SK-N-SH (cell line): ENCODE results near the gene DUSP10. TPM values are rescaled to one million over a fixed set of nuclear protein-coding genes. Genes with fewer than 3 reads are reported as not detected.

Source experiments
- CTCF ChIA-PET: fragments of 300-600, 350-600 bp; formaldehyde crosslinking; extraction: SDS; loops from one replicate; lab custom pipeline; 2021; lab: Yijun Ruan, JAX
- POLR2A ChIA-PET: fragments of 350-600 bp; sonication (Branson Sonifier 250); formaldehyde crosslinking; extraction: SDS; loops from one replicate; lab custom pipeline; 2020; ENCODE audit warnings: antibody characterized with exemption, inconsistent platforms; lab: Yijun Ruan, JAX
- DNase-seq: peaks from one replicate; pipeline ENCODE4 v3.0.0; 2012
- H2AFZ ChIP-seq: fragments of 200-600 bp; sonication (generic); 2 replicates; pipeline ENCODE4 v1.8.1; 2016; ENCODE audit warnings: antibody characterized with exemption, mild to moderate bottlenecking, low read depth
- H3F3A ChIP-seq: fragments of 200-600 bp; sonication (generic); replicated peaks from 2 replicates; pipeline ENCODE3; 2016; ENCODE audit warnings: antibody characterized with exemption, mild to moderate bottlenecking; ENCODE audit not compliant: insufficient read depth
- H3K27ac ChIP-seq, 2 experiments: fragments of 200-500 bp in 1 of 2; fragments of 200-600 bp in 1 of 2; sonication (Bioruptor generic) in 1 of 2; sonication (generic), shearing (Covaris generic) in 1 of 2; 2 replicates each; pipeline versions ENCODE4 v1.5.1 to v1.6.1; 2014 to 2016; ENCODE audit warnings: low read depth in 2 of 2, inconsistent platforms in 1 of 2, low read length in 1 of 2, mild to moderate bottlenecking in 1 of 2, mixed read lengths in 1 of 2
- H3K27me3 ChIP-seq: fragments of 200-600 bp; sonication (generic), shearing (Covaris generic); 2 replicates; pipeline ENCODE4 v1.6.1; 2016; ENCODE audit warnings: mixed run types; ENCODE audit not compliant: insufficient read depth
- H3K36me3 ChIP-seq, 2 experiments: fragments of 200-500 bp in 1 of 2; fragments of 200-600 bp in 1 of 2; sonication (Bioruptor generic) in 1 of 2; sonication (generic) in 1 of 2; replicated peaks in 1 of 2; 2 replicates each; pipeline versions ENCODE3 to v1.5.1; 2014 to 2016; ENCODE audit warnings: low read length in 1 of 2, mild to moderate bottlenecking in 1 of 2; ENCODE audit not compliant: insufficient read depth in 2 of 2, control insufficient read depth in 1 of 2
- H3K4me1 ChIP-seq, 2 experiments: fragments of 200-500 bp in 1 of 2; fragments of 200-600 bp in 1 of 2; sonication (Bioruptor generic) in 1 of 2; sonication (generic), shearing (Covaris generic) in 1 of 2; 2 replicates each; pipeline versions ENCODE4 v1.5.1 to v1.6.1; 2014 to 2016; ENCODE audit warnings: low read depth in 1 of 2, low read length in 1 of 2, mixed run types in 1 of 2; ENCODE audit not compliant: insufficient read depth in 2 of 2, control insufficient read depth in 1 of 2
- H3K4me2 ChIP-seq: fragments of 200-600 bp; sonication (generic), shearing (Covaris generic); 2 replicates; pipeline ENCODE4 v1.6.1; 2017; ENCODE audit warnings: mixed run types
- H3K4me3 ChIP-seq, 2 experiments: fragments of 200-500 bp in 1 of 2; fragments of 200-600 bp in 1 of 2; sonication (Bioruptor generic) in 1 of 2; sonication (generic), shearing (Covaris generic) in 1 of 2; 2 replicates each; pipeline versions ENCODE4 v1.5.1 to v1.8.1; 2014 to 2016; ENCODE audit warnings: low read depth in 2 of 2, inconsistent platforms in 1 of 2, low read length in 1 of 2, mild to moderate bottlenecking in 1 of 2, mixed read lengths in 1 of 2, moderate library complexity in 1 of 2
- H3K79me2 ChIP-seq: fragments of 200-600 bp; sonication (generic); 2 replicates; pipeline ENCODE4 v1.8.1; 2017; ENCODE audit warnings: mild to moderate bottlenecking; ENCODE audit not compliant: insufficient read depth
- H3K9ac ChIP-seq: fragments of 200-600 bp; sonication (generic); 2 replicates; pipeline ENCODE4 v1.6.1; 2017; ENCODE audit warnings: mixed run types
- H3K9me2 ChIP-seq: fragments of 200-600 bp; sonication (generic); 2 replicates; pipeline ENCODE4 v1.6.1; 2017; ENCODE audit warnings: mixed run types
- H3K9me3 ChIP-seq: fragments of 200-600 bp; sonication (generic); 2 replicates; pipeline ENCODE4 v1.6.1; 2017; ENCODE audit warnings: mixed run types, mild to moderate bottlenecking, moderate library complexity
- H4K20me1 ChIP-seq: fragments of 200-600 bp; sonication (generic); 2 replicates; pipeline ENCODE4 v1.6.1; 2017; ENCODE audit warnings: mild to moderate bottlenecking, mixed run types; ENCODE audit not compliant: insufficient read depth
- EP300 ChIP-seq, 2 experiments: IDR thresholded peaks; 2 replicates each; pipeline versions ENCODE4 v1.4.0 to v1.6.1; 2012; ENCODE audit warnings: borderline replicate concordance in 1 of 2, low read depth in 1 of 2, low read length in 1 of 2
- FOSL2 ChIP-seq: IDR thresholded peaks from 2 replicates; pipeline ENCODE4 v1.4.0; 2012; ENCODE audit warnings: low read depth, mild to moderate bottlenecking, moderate library complexity, borderline replicate concordance
- FOXM1 ChIP-seq: IDR thresholded peaks from 2 replicates; pipeline ENCODE4 v1.4.0; 2012; ENCODE audit warnings: low read depth, mild to moderate bottlenecking
- MXI1 ChIP-seq: IDR thresholded peaks from 2 replicates; pipeline ENCODE4 v1.6.1; 2012; ENCODE audit warnings: mild to moderate bottlenecking, low read depth, low read length, improper control_type of control experiment
- RFX5 ChIP-seq: IDR thresholded peaks from 2 replicates; pipeline ENCODE4 v1.6.1; 2012; ENCODE audit warnings: mild to moderate bottlenecking, improper control_type of control experiment, low read length
- SIN3A ChIP-seq: IDR thresholded peaks from 2 replicates; pipeline ENCODE4 v1.6.1; 2012; ENCODE audit warnings: low read depth, mild to moderate bottlenecking, low read length, moderate library complexity, borderline replicate concordance
- SMC3 ChIP-seq: IDR thresholded peaks from 2 replicates; pipeline ENCODE4 v1.6.1; 2012; ENCODE audit warnings: low read depth, low read length, improper control_type of control experiment
- TAF1 ChIP-seq: IDR thresholded peaks from 2 replicates; pipeline ENCODE4 v1.6.1; 2012; ENCODE audit warnings: low read depth, mild to moderate bottlenecking, low read length, moderate library complexity, borderline replicate concordance
- TEAD4 ChIP-seq: IDR thresholded peaks from 2 replicates; pipeline ENCODE4 v1.4.0; 2012; ENCODE audit warnings: mild to moderate bottlenecking, borderline replicate concordance; ENCODE audit not compliant: insufficient read depth
- YY1 ChIP-seq: IDR thresholded peaks from 2 replicates; pipeline ENCODE4 v1.4.0; 2012; ENCODE audit warnings: low read depth, mild to moderate bottlenecking
- polyA plus RNA-seq, 3 experiments: library from polyadenylated mRNA; depleted of rRNA; stranded (reverse); fragments of >200 nt; gene quantifications; 2 replicates each; pipeline ENCODE4 v1.2.3, GENCODE V29; 2012
- TF ChIP-seq, protein P1 (sequence below): fragments of 200-600 bp; sonication (generic); IDR thresholded peaks from 2 replicates; pipeline ENCODE4 v1.6.1; 2017; ENCODE audit warnings: antibody characterized with exemption, mild to moderate bottlenecking, moderate library complexity
- TF ChIP-seq, protein P2 (sequence below): IDR thresholded peaks from 2 replicates; pipeline ENCODE4; 2012
- TF ChIP-seq, protein P3 (sequence below): IDR thresholded peaks from 2 replicates; pipeline ENCODE4 v1.4.0; 2012; ENCODE audit warnings: low read depth
- TF ChIP-seq, protein P4 (sequence below): IDR thresholded peaks from 2 replicates; pipeline ENCODE4 v1.4.0; 2012; ENCODE audit warnings: low read depth, borderline replicate concordance

DUSP10 gene
- polyA plus RNA-seq, 1 of the 3 experiments (the other 2 are of a cell fraction): 6.4 TPM

DNA sequence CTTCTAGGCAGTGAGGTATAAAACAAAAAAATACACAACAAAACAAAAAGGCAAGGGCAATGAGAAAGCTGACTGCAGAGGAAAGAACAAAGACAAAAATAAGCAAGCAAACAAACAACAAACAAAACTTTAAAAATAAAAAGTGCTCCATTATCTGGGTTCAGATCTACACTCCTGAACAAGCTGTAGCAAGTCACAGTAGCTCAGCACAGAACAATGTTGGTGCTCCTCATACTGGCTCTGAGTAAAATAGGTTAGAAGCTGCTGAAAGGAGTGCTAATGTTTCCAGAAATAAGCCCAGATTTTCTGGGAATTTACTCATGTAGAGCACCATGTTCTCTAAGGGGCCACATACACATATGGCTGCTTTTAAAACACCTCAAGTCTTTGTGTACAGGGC lies 16.6 kb upstream of the DUSP10 start:
- no peaks in the 10 kb centered on the region; a peak in 1 of 4 replicates for H3K4me1 ChIP-seq
- H3K79me2 ChIP-seq: no peaks in the 10 kb centered on the region
- H3K27ac ChIP-seq: no peak overlapping the region
- no peaks in the 10 kb centered on the region for H3K9me2 ChIP-seq
- no peak overlapping the region for H2AFZ ChIP-seq
- no peaks in the 10 kb centered on the region for H4K20me1 ChIP-seq
- DNase-seq: no peak
- no peaks in the 10 kb centered on the region for H3K36me3 ChIP-seq
- no peaks in the 10 kb centered on the region for H3F3A ChIP-seq
- CTCF ChIA-PET: interaction anchor here (1.0 kb wide), 1 partner anchor 696 kb away, joined by 3 read pairs; no protein-coding TSS in a partner anchor
- no peaks in the 10 kb centered on the region for H3K9me3 ChIP-seq
- POLR2A ChIA-PET: no interaction called here
- no peak overlapping the region for H3K4me3 ChIP-seq
- no peak overlapping the region for H3K4me2 ChIP-seq
- H3K27me3 ChIP-seq: no peaks in the 10 kb centered on the region
- TF ChIP-seq, protein P1, sequence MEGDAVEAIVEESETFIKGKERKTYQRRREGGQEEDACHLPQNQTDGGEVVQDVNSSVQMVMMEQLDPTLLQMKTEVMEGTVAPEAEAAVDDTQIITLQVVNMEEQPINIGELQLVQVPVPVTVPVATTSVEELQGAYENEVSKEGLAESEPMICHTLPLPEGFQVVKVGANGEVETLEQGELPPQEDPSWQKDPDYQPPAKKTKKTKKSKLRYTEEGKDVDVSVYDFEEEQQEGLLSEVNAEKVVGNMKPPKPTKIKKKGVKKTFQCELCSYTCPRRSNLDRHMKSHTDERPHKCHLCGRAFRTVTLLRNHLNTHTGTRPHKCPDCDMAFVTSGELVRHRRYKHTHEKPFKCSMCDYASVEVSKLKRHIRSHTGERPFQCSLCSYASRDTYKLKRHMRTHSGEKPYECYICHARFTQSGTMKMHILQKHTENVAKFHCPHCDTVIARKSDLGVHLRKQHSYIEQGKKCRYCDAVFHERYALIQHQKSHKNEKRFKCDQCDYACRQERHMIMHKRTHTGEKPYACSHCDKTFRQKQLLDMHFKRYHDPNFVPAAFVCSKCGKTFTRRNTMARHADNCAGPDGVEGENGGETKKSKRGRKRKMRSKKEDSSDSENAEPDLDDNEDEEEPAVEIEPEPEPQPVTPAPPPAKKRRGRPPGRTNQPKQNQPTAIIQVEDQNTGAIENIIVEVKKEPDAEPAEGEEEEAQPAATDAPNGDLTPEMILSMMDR: no peak
- TF ChIP-seq, protein P2, sequence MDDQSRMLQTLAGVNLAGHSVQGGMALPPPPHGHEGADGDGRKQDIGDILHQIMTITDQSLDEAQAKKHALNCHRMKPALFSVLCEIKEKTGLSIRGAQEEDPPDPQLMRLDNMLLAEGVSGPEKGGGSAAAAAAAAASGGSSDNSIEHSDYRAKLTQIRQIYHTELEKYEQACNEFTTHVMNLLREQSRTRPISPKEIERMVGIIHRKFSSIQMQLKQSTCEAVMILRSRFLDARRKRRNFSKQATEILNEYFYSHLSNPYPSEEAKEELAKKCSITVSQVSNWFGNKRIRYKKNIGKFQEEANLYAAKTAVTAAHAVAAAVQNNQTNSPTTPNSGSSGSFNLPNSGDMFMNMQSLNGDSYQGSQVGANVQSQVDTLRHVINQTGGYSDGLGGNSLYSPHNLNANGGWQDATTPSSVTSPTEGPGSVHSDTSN: no peak
- TF ChIP-seq YY1 (no peak), TEAD4 (no peak), MXI1 (no peak), SMC3 (no peak), RFX5 (no peak), FOSL2 (no peak), FOXM1 (no peak), SIN3A (no peak), EP300 (IDR thresholded peaks at IDR 0.05; ENCODE audit: borderline replicate concordance in 1 of 2, low read depth in 1 of 2, low read length in 1 of 2) (no peak), TAF1 (no peak)
- TF ChIP-seq, protein P3, sequence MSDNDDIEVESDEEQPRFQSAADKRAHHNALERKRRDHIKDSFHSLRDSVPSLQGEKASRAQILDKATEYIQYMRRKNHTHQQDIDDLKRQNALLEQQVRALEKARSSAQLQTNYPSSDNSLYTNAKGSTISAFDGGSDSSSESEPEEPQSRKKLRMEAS: no peak
- TF ChIP-seq, protein P4, sequence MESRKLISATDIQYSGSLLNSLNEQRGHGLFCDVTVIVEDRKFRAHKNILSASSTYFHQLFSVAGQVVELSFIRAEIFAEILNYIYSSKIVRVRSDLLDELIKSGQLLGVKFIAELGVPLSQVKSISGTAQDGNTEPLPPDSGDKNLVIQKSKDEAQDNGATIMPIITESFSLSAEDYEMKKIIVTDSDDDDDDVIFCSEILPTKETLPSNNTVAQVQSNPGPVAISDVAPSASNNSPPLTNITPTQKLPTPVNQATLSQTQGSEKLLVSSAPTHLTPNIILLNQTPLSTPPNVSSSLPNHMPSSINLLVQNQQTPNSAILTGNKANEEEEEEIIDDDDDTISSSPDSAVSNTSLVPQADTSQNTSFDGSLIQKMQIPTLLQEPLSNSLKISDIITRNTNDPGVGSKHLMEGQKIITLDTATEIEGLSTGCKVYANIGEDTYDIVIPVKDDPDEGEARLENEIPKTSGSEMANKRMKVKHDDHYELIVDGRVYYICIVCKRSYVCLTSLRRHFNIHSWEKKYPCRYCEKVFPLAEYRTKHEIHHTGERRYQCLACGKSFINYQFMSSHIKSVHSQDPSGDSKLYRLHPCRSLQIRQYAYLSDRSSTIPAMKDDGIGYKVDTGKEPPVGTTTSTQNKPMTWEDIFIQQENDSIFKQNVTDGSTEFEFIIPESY: no peak
- no peak overlapping the region for H3K9ac ChIP-seq
